RWPE1 (cell line): ENCODE results near the gene TMPRSS2.

Experiments used
- CTCF ChIA-PET: fragments of 350-600 bp; sonication (Branson Sonifier 250); formaldehyde crosslinking; extraction: SDS; loops from one replicate; lab custom pipeline; 2021; lab: Yijun Ruan, JAX
- POLR2A ChIA-PET: fragments of 400-600 bp; formaldehyde crosslinking; extraction: SDS; loops from one replicate; lab custom pipeline; 2020; ENCODE audit warnings: antibody characterized with exemption; ENCODE audit not compliant: low non-redundant PET; lab: Yijun Ruan, JAX
- DNase-seq: peaks from one replicate; pipeline ENCODE4 v3.0.0; 2012; ENCODE audit warnings: low spot score
- H3K27ac ChIP-seq: fragments of 450-650 bp; 2 replicates; pipeline ENCODE4 v1.5.1; 2017
- TF ChIP-seq, protein P1 (sequence below): fragments of 450-650 bp; conservative IDR thresholded peaks from 2 replicates; pipeline ENCODE4 v1.5.1; 2017; ENCODE audit warnings: low read depth, mild to moderate bottlenecking

TMPRSS2 gene

GRCh38 chr21:41500363-41500762 is 7.6 kb downstream of the TMPRSS2 start:
- TF ChIP-seq, protein P1, sequence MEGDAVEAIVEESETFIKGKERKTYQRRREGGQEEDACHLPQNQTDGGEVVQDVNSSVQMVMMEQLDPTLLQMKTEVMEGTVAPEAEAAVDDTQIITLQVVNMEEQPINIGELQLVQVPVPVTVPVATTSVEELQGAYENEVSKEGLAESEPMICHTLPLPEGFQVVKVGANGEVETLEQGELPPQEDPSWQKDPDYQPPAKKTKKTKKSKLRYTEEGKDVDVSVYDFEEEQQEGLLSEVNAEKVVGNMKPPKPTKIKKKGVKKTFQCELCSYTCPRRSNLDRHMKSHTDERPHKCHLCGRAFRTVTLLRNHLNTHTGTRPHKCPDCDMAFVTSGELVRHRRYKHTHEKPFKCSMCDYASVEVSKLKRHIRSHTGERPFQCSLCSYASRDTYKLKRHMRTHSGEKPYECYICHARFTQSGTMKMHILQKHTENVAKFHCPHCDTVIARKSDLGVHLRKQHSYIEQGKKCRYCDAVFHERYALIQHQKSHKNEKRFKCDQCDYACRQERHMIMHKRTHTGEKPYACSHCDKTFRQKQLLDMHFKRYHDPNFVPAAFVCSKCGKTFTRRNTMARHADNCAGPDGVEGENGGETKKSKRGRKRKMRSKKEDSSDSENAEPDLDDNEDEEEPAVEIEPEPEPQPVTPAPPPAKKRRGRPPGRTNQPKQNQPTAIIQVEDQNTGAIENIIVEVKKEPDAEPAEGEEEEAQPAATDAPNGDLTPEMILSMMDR: no peak
- H3K27ac ChIP-seq: no peak overlapping the region
- DNase-seq: no peak
- POLR2A ChIA-PET: no interaction called here
- CTCF ChIA-PET: no interaction called here

DNA sequence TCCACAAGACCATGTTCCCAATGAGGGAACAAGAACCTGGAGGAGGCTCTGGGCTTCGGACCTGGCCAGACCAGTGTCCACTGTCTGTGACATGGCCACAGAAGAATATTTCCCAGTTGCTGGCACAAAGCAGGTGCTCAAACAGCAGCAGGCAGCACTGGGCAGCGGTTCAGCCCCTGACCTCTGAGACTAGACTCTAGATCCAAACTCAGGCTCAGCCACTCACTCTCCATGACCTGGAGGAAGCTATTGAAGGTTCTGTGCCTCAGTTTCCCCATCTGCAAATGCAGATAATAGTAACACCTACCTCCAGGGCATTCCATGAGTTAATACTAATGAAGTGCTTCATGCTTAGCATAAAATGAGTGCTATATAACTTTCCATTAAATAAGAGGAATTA is 8.0 kb downstream of the TMPRSS2 start:
- POLR2A ChIA-PET: no interaction called here
- TF ChIP-seq, protein P1: no peak
- DNase-seq: no peak
- H3K27ac ChIP-seq: no peak overlapping the region
- CTCF ChIA-PET: no interaction called here

GRCh38 chr21:41497788-41498187 is 10.2 kb downstream of the TMPRSS2 start:
- TF ChIP-seq, protein P1: no peak
- no peak for DNase-seq
- CTCF ChIA-PET: no interaction called here
- POLR2A ChIA-PET: no interaction called here
- H3K27ac ChIP-seq: no peak overlapping the region

- ChIA-PET CTCF (no interaction called here), POLR2A (no interaction called here)
- no peak for DNase-seq
- H3K27ac ChIP-seq: no peak overlapping the region
- TF ChIP-seq, protein P1: no peak
Observed at GRCh38 chr21:41497008-41497407, 10.9 kb downstream of the TMPRSS2 start.

DNA sequence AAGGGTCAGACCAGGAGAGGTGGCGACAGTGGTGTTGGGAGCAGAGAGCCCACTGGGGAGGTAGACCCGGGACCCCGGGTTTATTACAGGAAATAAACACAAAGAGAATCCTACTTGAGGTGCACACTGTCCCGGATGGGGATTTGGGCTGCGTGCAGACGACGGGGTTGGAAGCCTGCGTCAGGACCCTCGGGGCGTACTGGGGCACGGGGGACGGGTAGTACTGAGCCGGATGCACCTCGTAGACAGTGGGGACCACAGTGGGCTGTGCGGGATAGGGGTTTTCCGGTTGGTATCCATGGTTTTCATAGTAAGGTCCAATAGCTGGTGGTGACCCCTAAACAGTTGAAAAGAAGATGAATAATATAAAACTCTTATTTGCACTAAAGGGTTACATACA is 13.7 kb downstream of the TMPRSS2 start:
- H3K27ac ChIP-seq: no peak overlapping the region
- no peak for DNase-seq
- TF ChIP-seq, protein P1: no peak
- ChIA-PET POLR2A (no interaction called here), CTCF (interaction anchor here (0.6 to 1.0 kb wide), 2 partner anchors 34 to 821 kb away, joined by 3 read pairs; partner anchors contain the start of gene TFF3)

GRCh38 chr21:41491412-41491811 is 16.5 kb downstream of the TMPRSS2 start:
- ChIA-PET CTCF (interaction anchor here (0.7 kb wide), 1 partner anchor 12 kb away, joined by 3 read pairs; no protein-coding TSS in a partner anchor), POLR2A (no interaction called here)
- H3K27ac ChIP-seq: no peak overlapping the region
- TF ChIP-seq, protein P1: no peak
- DNase-seq: no peak
